HepG2 (cell line): ENCODE measurements around the gene TPRN.

Experiments used
- ARID2 ChIP-seq: sonication (generic); formaldehyde crosslinking; IDR thresholded peaks from 2 replicates; pipeline ENCODE4 v1.8.1; 2022; ENCODE audit warnings: mild to moderate bottlenecking, missing genetic modification reagents, borderline replicate concordance
- CHD2 ChIP-seq: IDR thresholded peaks from 2 replicates; pipeline ENCODE4 v1.6.1; 2011; ENCODE audit warnings: low read depth, low read length, improper control_type of control experiment
- CTCF ChIP-seq: sonication (generic); formaldehyde crosslinking; IDR thresholded peaks from 2 replicates; pipeline ENCODE4 v1.5.0; 2020; ENCODE audit warnings: mild to moderate bottlenecking, missing genetic modification reagents, moderate library complexity
- E2F1 ChIP-seq: sonication (generic); formaldehyde crosslinking; IDR thresholded peaks from 2 replicates; pipeline ENCODE4 v1.5.0; 2020; ENCODE audit warnings: missing genetic modification reagents
- EHMT2 ChIP-seq: fragments of 200-600 bp; sonication (generic); IDR thresholded peaks from 2 replicates; pipeline ENCODE4 v1.7.0; 2017; ENCODE audit warnings: antibody characterized with exemption, low read depth, low read length, borderline replicate concordance
- EP300 ChIP-seq, 3 experiments: sonication (generic) in 1 of 3; formaldehyde crosslinking in 1 of 3; IDR thresholded peaks; 2 replicates each; pipeline versions ENCODE4 v1.5.1 to v1.6.1; 2011 to 2020; ENCODE audit warnings: low read depth in 2 of 3, low read length in 2 of 3, borderline replicate concordance in 1 of 3, improper control_type of control experiment in 1 of 3, mild to moderate bottlenecking in 1 of 3, missing genetic modification reagents in 1 of 3, moderate library complexity in 1 of 3
- FOXA1 ChIP-seq, 2 experiments: fragments of 450-650 bp in 1 of 2; sonication (generic) in 1 of 2; formaldehyde crosslinking in 1 of 2; IDR thresholded peaks; 2 replicates each; pipeline versions ENCODE4 v1.4.0 to v1.6.1; 2016 to 2020; ENCODE audit warnings: missing genetic modification reagents in 1 of 2
- HOMEZ ChIP-seq: IDR thresholded peaks from 2 replicates; pipeline ENCODE4 v1.6.1; 2016; ENCODE audit warnings: low read depth
- MBNL3 ChIP-seq: fragments of 250-450 bp; sonication (Bioruptor Pico); conservative IDR thresholded peaks from 2 replicates; pipeline ENCODE4 v1.8.0; 2022; ENCODE audit warnings: mild to moderate bottlenecking, inconsistent platforms
- POLR2A ChIP-seq, 2 experiments: IDR thresholded peaks; 2 replicates each; pipeline ENCODE4 v1.6.1; 2011; ENCODE audit warnings: low read depth in 2 of 2, low read length in 2 of 2, mild to moderate bottlenecking in 1 of 2, moderate library complexity in 1 of 2; ENCODE audit not compliant: insufficient read depth in 1 of 2
- REPIN1 ChIP-seq: sonication (generic); formaldehyde crosslinking; IDR thresholded peaks from 2 replicates; pipeline ENCODE4 v1.8.0; 2022; ENCODE audit warnings: missing genetic modification reagents, low read depth, mild to moderate bottlenecking, borderline replicate concordance
- SIN3A ChIP-seq: IDR thresholded peaks from 2 replicates; pipeline ENCODE4 v1.6.1; 2011; ENCODE audit warnings: low read depth, mild to moderate bottlenecking, control low read depth, low read length, borderline replicate concordance
- ZBTB33 ChIP-seq: sonication (generic); formaldehyde crosslinking; IDR thresholded peaks from 2 replicates; pipeline ENCODE4 v1.4.0; 2020; ENCODE audit warnings: missing genetic modification reagents
- ZBTB7B ChIP-seq: sonication (generic); formaldehyde crosslinking; IDR thresholded peaks from 2 replicates; pipeline ENCODE4 v1.4.0; 2020; ENCODE audit warnings: missing genetic modification reagents

- TF ChIP-seq FOXA1 (IDR thresholded peaks at IDR 0.05) = no peak
- no peak for TF ChIP-seq FOXA1 (CRISPR knock-in tag; IDR thresholded peaks at IDR 0.05)
- TF ChIP-seq EHMT2 = no peak
- TF ChIP-seq REPIN1 (CRISPR knock-in tag) = no peak
- TF ChIP-seq MBNL3 = no peak
- TF ChIP-seq ZBTB7B = no peak
- no peak for TF ChIP-seq HOMEZ (CRISPR knock-in tag)
- TF ChIP-seq E2F1 (CRISPR knock-in tag) = no peak
- no peak for TF ChIP-seq EP300 (IDR thresholded peaks at IDR 0.05; ENCODE audit: low read depth in 2 of 2, low read length in 2 of 2)
- TF ChIP-seq EP300 (CRISPR knock-in tag; IDR thresholded peaks at IDR 0.05; ENCODE audit: borderline replicate concordance) = no peak
- TF ChIP-seq CHD2 = no peak
- no peak for TF ChIP-seq CTCF (CRISPR knock-in tag)
- no peak for TF ChIP-seq ZBTB33
- no peak for TF ChIP-seq POLR2A (IDR thresholded peaks at IDR 0.05; ENCODE audit: insufficient read depth in 1 of 2, low read depth in 2 of 2, low read length in 2 of 2)
- TF ChIP-seq SIN3A = no peak
- TF ChIP-seq ARID2 (CRISPR knock-in tag) = no peak
Measured at GRCh38 chr9:137202966-137203365, 2.4 kb upstream of the TPRN start.
